Epithelial cell of proximal tubule (primary cell): ENCODE measurements around the gene ANO4. TPM values are rescaled to one million over a fixed set of nuclear protein-coding genes. Genes with fewer than 3 reads are reported as not detected.

Experiments
- DNase-seq: peaks from one replicate; pipeline ENCODE4 v3.0.0-alpha.2; 2011; ENCODE audit warnings: low read depth
- H3K4me3 ChIP-seq: 2 replicates; pipeline ENCODE4 v1.5.1; 2011; ENCODE audit warnings: low read depth, mild to moderate bottlenecking, low read length
- CTCF ChIP-seq: conservative IDR thresholded peaks from 2 replicates; pipeline ENCODE4 v1.5.1; 2012; ENCODE audit warnings: low read depth, mild to moderate bottlenecking, low read length
- total RNA-seq: library from RNA; depleted of rRNA; stranded (reverse); fragments of >200 nt; gene quantifications from 2 replicates; pipeline ENCODE4 v1.2.3, GENCODE V29; 2015

The ANO4 gene
- total RNA-seq, 1 donor from 2014 or later: 0.86 TPM

GRCh38 chr12:100799770-100800169 lies 5.2 kb downstream of the ANO4 start:
- H3K4me3 ChIP-seq: no peak overlapping the region
- TF ChIP-seq CTCF: no peak
- no peak for DNase-seq

DNA sequence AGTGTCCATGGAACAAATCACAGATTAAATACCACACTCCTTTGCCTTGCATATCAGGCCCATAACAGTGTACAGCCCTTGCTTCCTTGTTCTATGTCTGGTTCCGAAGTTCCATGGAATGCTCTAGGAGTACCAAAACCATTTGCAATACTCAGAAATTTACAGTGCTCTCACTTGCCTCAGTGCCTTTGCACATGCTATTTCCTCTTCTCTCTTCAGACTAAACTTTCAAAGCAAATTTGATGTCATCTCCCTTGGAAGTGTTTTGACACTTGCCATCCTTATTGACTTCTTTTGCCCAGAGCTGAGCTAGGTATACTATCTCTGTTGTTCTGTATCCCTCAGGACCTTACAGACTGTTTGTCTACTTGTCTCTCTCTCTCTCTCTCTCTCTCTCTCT lies 6.1 kb downstream of the ANO4 start:
- TF ChIP-seq CTCF: no peak

GRCh38 chr12:100801320-100801719 lies 6.7 kb downstream of the ANO4 start:
- DNase-seq: no peak
- H3K4me3 ChIP-seq: no peak overlapping the region
- no peak for TF ChIP-seq CTCF

More for the DNA sequence above, 6.1 kb downstream of the ANO4 start:
- H3K4me3 ChIP-seq: no peak overlapping the region
- no peak for DNase-seq

DNA sequence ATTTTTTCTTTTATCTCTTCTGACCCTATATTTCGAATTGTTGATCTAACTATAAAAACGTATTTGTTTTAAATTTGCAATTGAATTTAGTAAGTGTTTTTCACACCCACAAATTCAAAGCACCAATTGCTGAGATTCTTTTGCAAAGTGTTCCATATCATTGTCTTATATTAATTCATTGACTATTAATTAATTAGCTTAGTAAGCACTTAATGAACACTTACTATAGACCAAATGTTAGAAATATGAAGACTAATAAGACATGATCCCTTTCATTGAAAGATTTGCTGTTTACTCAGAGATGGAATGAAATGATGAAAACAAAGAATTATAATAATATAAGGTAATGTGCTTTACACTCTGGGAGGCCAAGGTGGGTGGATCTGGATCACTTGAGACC lies 14.2 kb downstream of the ANO4 start:
- TF ChIP-seq CTCF: no peak
- no peak overlapping the region for H3K4me3 ChIP-seq
- no peak for DNase-seq

GRCh38 chr12:100820314-100820713 lies 25.7 kb downstream of the ANO4 start:
- no peak for TF ChIP-seq CTCF
- DNase-seq: no peak
- no peak overlapping the region for H3K4me3 ChIP-seq

DNA sequence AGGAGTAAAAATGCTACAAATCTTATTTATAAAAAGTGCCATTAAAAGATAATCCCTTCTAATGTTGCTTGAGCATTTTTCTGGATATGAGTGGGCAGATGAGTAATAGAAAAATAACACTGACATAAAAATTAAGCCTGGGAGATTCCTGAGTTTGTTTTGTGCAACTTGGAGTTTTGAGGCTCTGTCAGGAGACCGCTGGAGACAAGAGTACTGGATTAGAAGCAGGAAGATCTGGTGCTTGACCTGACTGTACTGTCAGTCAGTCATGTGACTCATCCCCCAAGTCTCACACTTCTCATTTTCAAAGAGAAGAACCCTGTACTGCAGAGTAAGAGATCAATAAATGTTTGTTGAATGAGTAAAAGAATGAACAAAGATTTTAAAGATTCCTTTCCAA lies 29.4 kb downstream of the ANO4 start:
- no peak overlapping the region for H3K4me3 ChIP-seq
- no peak for DNase-seq
- no peak for TF ChIP-seq CTCF

DNA sequence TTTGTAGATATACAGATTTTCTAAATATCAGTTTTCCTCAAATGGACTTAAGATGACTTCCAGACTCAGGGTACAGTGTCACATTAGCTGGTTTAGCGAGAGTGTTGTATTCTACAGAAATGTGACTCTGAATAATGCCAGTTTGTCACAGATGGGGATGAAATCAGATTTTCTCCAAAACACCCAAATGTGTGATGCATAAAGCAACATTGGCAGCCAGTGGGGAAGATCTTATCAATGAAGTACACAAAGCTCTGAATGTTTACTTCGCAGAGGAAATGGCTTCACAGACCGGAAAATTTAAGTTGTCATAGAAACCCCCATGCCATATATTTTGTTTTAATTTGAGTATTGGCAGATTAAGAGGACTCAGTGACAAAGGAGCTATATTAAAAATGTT lies 29.9 kb downstream of the ANO4 start:
- no peak overlapping the region for H3K4me3 ChIP-seq
- TF ChIP-seq CTCF: no peak
- DNase-seq: no peak
